ENCODE data around the gene FANCM.
"Not testable (repeated sequence)": the region's sequence is repeated elsewhere in the genome, so short reads cannot be mapped to it uniquely, and the experiment has no call there.

GRCh38 chr14:45142083-45142482 lies 6.4 kb downstream of the FANCM start:
- TF ChIP-seq CTCF (IDR thresholded peaks at IDR 0.05; ENCODE audit: low read depth, low read length, poor library complexity, severe bottlenecking); EZH2phosphoT487 (IDR thresholded peaks at IDR 0.05; ENCODE audit: borderline replicate concordance, low read length): not testable (repeated sequence)

Measured in DOHH2 (cell line).